GM19372 (cell line): ENCODE measurements around the gene SND1.

Experiments used
- ATAC-seq: cut with Tn5 transposase; IDR thresholded peaks from one replicate; pipeline ENCODE4 v1.9.1; 2021; ENCODE audit warnings: mild to moderate bottlenecking, low read depth, moderate library complexity; ENCODE audit not compliant: unreplicated experiment

The SND1 gene

GRCh38 chr7:127682140-127682539 lies 30.1 kb downstream of the SND1 start:
- ATAC-seq = no peak

DNA sequence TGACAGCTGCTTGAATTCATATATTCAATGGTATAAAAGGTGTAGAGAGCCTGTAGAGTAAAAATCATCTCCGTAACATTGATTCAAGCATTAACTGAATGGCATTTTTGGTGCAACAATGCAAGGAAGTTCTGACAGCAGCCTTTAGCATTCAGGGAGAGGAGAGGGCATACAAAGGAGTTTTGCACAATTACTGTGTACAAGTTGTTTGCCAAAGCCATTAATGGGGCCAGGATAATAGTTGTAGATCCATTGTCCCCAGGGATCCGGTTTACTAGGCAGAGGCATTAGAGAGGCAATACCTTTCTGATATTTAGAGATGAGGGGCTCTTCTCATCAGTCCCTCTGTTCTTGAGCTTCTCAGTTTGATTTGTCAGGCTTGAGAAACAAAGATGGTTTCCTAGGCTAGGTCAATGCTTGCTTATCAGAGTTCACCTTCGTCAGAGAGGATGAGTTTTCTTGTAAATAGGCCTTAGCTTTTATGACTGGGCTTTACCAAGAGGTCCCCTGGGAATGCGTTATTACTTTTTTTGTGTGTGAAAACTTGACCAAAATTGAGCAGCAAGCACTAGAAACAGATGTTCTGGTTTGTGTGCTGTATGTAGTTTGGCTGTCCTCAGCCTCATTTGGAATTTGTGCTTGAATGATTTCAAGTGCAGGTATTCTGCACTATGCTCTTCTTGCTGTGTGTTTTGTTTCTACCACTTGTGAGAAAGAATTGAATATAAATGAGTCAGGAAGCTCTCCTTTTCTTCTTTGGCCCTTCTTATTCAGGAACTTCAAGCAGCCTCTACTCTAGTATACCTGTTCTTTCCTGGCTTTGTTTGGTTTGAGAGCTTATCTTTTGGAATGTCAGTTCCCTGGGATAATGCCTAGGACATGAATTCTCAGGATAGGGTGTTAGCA lies 32.0 kb downstream of the SND1 start:
- no peak for ATAC-seq

- ATAC-seq = no peak
Measured at GRCh38 chr7:127689194-127689772, 37.3 kb downstream of the SND1 start.

- ATAC-seq = no peak
Measured at GRCh38 chr7:127690337-127690736, 38.3 kb downstream of the SND1 start.

- no peak for ATAC-seq
Measured at GRCh38 chr7:127690806-127691205, 38.8 kb downstream of the SND1 start.

DNA sequence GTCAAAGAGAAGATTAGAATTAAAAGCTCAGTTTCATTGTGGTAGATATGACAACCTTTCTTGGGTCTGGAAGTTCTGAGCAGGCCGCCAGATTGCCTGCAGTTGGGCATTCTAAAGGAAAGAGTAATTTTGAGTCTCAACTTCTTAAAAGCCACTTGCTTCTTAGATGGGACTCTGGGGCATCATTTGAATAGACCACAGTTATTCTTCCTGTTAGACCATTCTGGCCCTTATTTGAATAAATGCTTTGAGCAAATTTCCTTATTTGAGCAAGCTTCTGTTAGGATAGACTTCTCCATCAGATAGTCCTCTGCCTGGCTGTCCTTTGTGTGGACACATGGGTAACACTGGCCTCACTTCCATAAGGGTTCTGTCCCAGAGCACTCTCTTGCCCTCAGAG lies 40.2 kb downstream of the SND1 start:
- ATAC-seq = no peak

DNA sequence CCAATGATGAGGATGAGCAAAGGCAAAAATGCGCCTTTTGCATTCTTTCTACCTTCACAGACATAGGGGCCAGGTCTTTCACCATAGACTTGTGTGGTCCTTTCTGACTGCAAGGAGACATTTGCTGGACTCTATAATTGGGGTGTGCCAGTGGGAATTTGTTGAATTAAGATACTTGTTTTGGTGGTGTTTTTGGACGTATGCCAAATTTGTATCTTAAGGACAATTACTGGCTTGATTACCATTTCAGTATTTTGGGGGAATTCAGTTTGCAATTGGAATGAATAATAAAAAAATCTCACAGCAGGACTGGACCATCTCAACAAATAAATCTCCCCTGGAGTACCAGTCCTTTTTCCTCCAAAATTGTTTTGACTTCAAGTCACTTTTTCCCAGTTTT lies 47.9 kb downstream of the SND1 start:
- no peak for ATAC-seq

GRCh38 chr7:127702052-127702652 lies 50.2 kb downstream of the SND1 start:
- no peak for ATAC-seq

DNA sequence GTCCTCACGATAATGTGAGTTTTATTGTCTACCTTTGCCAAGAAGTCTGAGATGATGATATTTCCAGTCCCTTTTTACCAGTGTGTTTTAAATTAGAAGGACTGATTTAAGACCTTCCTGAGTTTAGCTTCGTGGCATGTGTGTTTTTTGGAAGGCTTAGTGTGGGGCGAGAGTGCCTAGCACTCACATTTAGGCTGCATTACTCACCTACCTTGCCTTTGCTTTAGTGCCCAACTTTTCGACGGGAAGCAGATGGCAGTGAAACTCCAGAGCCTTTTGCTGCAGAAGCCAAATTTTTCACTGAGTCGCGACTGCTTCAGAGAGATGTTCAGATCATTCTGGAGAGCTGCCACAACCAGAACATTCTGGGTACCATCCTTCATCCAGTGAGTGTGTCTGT lies 50.9 kb downstream of the SND1 start:
- ATAC-seq = no peak

GRCh38 chr7:127704211-127704610 lies 52.2 kb downstream of the SND1 start:
- ATAC-seq = no peak

GRCh38 chr7:127705461-127705959 lies 53.5 kb downstream of the SND1 start:
- ATAC-seq = no peak

GRCh38 chr7:127706766-127707165 lies 54.8 kb downstream of the SND1 start:
- ATAC-seq = no peak

GRCh38 chr7:127708201-127708600 lies 56.2 kb downstream of the SND1 start:
- ATAC-seq = no peak

- peak; percentile 68 for ATAC-seq
Measured at GRCh38 chr7:127708788-127709187, 56.8 kb downstream of the SND1 start.

DNA sequence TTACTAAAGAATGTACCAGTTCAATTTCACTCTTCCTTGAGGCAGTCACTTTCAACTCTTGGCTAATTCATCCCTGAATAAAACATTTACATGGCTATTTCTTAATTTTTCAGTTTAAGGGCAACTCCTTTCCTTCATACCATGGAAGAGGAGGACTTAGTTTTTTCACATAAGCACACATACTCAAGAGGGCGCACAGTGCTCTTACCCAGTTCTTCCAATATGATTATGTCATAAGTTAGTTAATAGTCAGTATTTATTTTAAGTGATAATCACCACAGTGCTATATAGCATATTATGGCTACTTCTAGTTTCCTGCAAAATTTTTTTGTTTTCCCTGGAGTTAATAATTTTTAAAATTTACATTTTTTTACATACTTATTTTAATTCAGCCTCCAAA lies 58.6 kb downstream of the SND1 start:
- ATAC-seq = no peak

DNA sequence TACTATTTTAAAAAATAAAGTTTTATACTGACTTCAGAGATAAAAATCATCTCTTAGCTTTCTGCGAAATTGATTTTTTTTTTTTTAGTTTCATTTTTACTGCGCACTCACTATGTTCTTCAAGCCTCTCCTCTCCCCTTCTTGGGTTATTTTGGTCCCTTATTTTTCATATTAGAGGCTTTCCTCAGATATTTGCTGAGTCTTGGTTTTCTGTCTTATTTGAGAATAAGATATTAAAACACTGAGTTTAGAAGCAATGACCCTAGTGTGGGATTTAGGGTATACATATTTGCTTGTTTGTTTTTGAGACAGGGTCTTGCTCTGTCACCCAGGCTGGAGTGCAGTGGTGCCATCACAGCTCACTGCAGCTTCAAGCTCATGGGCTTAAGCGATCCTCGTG lies 59.9 kb downstream of the SND1 start:
- ATAC-seq = no peak

DNA sequence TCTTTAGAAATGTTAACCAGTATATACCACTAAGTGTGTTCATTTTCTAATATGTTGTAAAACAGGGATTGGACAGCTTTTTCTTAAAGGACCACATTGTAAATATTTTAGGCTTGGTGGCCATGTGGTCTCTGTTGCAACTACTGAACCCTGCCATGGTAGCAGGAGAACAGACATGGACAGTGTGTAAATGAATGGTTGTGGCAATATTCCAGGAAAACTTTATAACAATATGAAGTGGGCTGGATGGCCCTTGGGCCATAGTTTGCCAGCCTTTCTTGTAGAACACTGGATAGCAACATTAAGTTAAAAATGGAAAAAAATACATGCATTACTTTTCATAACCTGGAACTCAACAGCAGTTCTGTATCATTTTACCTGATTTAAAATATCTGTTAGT lies 61.0 kb downstream of the SND1 start:
- no peak for ATAC-seq

GRCh38 chr7:127713758-127714157 lies 61.8 kb downstream of the SND1 start:
- no peak for ATAC-seq

DNA sequence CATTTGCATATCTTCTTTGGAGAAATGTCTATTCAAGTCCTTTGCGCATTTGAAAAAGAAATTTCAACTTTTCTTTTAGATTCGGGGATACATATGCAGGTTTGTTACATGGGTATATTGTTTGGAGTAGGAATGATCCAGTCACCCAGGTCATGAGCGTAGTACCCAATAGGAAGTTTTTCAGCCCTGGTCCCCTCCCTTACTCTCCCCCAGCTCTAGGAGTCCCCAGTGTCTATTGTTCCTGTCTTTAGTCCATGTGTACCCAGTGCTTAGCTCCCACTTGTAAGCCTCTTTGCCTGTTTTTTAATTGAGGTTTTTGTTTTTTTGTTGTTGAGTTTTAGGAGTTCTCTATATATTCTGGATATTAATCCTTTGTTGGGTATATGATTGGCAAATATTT lies 63.3 kb downstream of the SND1 start:
- no peak for ATAC-seq

GRCh38 chr7:127715901-127716300 lies 63.9 kb downstream of the SND1 start:
- no peak for ATAC-seq

DNA sequence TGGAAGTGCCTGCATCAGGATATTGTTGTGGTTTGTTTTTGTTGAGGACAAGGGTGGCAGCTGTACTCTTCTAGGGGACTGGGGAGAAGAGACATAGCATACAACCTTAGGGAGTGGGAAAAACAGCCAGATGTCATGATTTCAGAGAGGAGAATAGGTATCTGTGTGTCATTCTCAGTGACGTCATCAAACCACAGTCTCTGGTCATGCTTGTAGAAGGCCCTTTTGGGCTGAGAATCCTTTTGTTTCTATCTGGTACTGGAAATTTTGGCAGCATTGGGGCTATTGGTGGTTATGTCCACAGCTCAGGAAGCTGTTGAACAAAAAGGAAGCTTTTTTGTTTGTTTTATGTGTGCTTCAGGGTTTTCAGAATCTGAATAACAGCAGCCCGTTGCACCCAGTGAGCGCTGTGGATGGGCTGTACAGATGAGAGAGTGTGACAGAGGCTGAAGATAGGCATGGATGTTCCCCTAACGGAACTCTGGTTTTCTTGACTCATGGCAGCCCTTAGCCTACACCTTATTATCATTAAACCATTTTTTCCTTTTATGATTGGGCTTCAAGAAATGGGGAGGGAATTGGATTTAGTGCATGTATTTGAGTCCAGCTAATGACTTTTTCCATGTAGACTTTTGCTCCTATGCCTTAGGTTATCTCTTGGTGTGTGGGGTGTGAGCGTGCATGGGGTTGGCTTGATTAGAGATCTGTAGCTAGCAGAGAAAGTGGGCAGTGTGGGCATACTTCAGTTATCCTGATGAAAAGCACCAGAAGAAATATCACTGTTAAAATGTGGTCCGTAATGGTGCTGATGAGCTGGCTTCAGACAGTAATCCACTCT lies 65.7 kb downstream of the SND1 start:
- no peak for ATAC-seq
